NCI-H1048 (cell line): Measurements from ENCODE around the gene PXT1.
"Not testable (repeated sequence)": the region's sequence is repeated elsewhere in the genome, so short reads cannot be mapped to it uniquely, and the experiment has no call there.

Experiments used
- DNase-seq: peaks from one replicate; lab custom pipeline; 2025; lab: John Stamatoyannopoulos, UW

Gene PXT1

DNA sequence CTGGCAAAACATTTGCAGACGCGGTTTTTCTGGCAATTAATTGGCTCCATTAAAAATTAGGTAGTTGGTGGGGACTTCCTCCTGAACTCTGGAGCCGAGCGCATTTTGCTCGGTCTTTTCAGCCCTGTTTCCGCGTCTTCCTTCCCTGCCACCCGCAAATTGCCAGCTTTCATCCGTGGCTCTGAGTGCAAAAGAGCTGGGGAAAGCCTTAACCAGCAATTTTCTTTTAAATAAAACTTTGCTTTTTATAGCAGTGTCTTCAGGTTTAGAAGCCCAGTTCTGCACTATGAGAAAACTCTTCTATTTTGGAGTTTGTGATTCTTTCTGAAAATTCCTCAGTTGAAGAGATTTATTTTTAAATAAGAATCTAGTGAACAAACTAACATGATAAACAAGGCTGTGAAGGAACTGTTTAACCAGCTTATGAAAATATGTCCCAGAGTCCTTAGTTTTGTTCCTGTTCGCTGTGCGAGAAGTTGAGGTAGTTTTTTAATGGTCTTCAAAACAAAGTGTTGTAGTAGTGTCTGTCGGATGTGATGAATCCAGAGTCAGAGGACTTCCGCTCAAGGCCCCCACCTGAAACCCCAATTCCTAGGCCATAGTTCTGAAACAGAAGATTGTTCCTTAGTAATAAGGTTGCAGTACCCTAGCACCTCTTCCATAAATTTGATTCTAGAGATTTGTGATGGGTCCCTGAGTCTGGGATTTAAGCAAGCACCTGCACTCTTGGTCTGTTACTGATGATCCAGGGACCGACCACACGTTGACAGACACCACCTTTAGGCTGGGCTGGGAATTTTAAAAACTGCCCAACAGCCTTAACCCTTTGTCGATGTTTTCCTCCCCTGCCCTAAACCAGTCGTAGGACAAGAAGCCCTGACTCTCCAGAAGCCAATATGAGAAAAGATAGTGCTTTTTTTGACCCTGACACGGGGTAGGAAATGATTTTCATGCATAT, 1.1 kb upstream of the PXT1 start:
- no peak for DNase-seq

DNA sequence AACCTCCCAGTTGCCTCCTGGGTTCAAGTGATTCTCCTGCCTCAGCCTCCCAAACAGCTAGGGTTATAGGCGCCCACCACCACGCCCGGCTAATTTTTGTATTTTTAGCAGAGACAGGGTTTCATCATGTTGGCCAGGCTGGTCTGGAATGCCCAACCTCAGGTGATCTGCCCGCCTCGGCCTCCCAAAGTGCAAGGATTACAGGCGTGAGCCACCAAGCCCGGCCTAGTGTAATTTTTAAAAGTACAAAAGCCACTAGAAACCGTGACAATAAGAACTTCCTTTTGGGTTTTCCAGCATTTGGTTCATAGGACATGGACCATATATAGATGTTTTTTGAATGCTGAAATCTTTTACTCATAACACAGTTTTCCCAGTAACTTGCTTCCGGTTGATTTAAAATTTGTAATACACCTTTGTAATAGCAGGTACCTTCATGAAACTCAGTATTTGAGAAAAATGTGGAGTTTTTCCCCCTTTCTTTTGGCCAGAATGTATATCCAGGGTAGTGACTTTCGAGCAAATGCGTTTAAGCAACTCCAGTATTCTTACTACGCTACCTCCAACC, 467 bp downstream of the PXT1 start:
- no peak for DNase-seq

DNA sequence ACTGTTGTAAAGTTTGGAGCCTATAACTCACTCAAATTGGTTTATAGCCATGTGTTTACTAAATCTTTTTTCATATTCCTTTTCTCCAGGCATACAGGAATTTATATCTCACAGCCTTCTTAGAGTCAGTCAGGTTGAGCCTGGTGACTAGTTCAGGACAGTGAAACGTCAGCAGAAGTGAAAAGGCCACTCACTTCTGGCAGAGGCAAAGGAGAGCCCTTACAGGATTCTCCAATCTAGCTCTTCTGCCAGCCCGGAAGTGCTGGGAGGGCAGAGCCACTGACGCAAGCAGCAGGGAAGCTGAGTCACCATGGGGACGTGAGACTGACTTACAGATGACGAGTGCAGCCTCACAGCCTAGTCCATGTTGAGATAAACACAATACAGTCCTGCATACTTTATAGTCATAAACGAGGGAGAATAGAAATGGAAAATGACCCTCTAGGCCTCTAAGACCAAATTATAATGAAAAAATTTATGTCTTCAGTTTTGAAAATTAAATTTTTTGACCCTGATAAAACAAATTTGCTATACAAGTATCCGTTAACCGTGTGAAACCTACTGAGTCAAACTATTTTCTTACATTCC, 1.3 kb downstream of the PXT1 start:
- peak; percentile 60 for DNase-seq

DNA sequence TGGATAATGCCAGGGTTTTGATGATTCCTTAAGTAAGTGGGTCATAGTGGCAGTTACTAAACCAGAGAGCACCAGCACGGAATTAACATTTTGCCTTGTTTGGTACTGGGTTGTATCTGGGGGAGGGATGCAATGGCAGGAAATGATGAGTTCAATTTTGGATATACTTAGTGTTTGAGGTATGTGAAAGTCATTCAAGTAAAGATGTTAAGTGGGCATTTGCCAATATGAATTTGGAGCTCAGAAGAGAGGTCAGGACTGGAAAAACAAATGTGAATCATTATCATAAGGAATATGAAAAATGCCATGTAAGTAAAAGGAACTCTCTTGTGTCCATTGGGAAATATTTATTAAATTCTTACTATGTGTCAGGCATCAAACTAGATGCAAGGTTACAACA, 6.2 kb downstream of the PXT1 start:
- no peak for DNase-seq

DNA sequence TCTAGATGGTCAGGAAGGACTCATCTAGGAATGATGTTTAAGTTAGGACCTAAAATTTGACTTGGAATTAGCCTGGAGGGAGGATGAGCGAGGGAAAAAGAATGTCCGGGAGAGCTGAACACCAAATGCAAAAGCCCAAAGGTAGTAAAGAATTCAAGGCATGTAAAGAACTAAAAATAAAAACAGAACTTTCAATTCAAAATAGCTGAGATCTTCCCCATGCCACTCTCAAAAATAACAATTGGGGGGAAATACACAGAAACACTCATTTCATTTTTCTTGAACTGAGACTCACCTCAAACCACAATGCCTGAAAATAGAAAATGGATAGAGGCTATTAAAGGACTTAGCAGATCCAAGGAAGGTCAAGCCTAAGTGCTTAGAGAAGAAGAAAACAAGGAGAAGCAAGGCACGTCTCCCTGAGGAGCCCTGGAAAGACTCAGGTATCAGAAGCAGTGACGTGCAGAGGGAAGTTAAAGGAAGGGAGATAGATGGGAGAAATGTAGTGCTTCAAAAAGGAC, 10.4 kb downstream of the PXT1 start:
- no peak for DNase-seq

DNA sequence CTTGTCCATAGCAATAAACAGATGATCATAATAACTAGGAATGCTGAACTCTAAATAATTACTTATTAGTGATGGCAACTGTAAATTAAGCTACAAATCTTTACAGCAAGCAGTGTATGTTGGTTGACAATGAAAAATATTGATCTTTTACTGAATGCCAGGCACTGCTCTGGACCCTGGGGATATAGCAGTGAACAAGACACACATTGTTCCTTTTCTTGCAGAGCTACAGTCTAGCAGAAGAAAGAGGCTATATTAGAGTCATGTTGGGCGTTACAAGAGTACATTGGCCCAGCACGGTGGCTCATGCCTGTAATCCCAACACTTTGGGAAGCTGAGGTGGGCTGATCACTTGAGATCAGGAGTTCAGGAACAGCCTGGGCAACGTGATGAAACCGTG, 11.5 kb downstream of the PXT1 start:
- no peak for DNase-seq

DNA sequence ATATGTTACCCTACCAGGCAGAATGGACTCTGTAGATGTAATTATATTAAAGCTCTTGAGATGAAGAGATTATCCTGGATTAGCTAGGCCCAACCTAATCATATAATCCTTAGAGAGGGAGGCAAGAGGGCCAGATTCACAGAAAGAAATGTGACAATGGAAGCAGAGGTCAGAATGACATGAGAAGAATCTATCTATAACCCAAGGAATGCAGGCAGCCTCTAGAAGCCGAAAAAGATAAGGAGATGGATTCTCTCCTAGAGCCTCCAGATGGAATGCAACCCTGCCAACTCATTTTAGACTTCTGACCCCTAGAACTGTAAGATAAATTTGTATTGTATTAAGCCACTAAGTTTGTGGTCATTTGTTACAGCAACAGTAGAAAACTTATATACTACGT, 12.3 kb downstream of the PXT1 start:
- DNase-seq: no peak

DNA sequence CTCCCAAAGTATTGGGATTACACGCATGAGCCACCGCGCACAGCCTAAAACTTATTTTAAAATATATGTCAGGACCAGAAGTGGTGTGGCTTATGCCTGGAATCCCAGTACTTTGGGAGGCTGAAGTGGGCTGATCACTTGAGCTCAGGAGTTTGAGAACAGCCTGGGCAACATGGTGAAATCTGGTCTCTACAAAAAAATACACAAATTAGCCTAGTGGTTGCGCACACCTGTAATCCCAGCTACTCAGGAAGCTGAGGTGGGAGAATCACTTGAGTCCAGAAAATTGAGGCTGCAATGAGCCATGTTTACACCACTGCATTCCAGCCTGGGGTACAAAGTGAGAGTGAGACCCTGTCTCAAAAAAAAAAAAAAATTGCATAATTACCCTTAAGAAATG, 13.7 kb downstream of the PXT1 start:
- no peak for DNase-seq

DNA sequence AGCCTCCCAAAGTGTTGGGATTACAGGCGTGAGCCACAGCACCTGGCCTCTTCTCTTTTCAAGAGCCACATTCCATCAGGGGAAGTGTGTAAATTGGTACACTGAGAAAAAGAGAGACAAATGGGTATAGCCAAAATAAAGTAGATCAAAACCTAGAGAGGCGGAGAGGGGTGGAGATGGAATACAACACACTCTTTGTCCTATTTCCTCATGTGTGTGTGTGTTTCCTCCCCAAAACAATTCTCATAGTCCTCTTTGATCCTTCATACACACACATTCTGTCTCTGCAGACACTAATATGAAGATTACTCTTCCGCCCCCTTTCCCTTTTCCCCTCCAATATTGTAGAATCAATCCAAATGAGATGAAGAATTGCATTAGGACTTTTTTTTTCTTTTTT, 16.0 kb downstream of the PXT1 start:
- no peak for DNase-seq

DNA sequence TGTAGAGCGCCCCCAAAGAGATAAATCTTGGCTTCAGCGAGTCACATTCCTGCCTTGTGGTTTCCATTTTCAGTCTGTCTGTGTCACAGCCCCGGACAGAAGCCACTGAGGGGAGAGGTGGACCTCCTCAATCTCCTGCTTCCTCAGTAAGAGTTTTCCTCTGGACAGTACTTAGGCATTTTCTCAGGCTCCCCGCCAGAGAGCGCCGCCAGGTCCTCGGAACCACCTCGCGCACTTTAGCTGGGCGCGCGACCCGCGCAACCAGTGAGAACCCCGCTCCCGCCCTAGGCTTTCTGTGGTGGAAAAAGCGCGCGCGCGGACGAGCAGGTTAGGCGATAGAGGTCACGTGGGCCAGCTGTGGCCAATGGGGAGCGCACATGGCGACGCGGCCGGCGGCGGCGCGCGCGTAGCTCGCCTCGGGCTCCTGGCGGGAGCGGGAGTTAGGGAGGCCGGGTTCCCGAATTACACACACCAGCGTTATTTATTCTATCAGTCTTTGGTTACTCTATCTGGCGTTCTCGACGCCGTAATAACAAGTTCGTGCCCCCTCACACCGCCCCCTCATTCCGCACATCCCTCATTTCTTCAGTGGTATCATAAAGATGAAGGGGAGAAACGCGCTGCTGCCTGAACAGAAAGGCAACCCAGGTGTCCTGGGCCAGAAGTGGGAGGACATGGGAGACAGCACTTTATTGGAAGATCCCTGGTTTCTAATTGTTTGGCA, 19.4 kb downstream of the PXT1 start:
- peak; percentile 95 for DNase-seq

DNA sequence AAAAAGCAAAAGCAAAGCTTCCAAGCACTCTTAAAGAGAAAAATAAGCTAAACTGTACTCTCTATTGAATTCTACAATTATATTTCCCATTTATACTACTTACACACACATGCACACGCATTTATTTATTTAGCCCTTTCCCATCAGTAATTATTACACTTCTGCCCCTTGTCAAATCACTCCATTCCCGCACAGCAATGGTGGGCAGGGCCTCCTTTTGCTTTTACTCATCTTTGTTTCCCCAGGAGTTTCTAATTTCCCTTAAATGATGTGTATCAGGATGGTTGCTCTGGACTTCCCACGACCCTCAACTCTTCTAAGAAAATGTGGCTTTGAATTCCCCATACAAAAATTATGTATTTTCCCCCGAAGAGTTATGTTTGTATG, 19.9 kb downstream of the PXT1 start:
- DNase-seq: no peak

DNA sequence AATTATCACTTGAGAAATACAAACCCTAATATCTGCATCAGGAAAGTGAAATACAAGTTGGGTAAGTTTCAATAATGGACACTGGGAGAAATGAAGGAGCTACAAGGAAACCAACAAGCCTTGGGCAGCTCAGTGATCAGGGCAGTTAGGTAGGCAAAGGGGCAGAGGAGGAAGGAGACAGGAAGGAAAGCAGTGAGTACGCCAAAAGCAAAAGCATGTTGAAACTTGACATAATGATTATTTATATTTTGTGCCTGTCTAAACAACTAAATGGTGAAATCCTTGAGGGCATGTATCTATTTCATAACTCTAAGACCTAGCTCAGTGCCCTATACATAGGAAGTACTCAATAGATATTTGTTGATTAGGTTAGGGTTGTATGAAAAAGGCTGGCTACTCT, 23.3 kb downstream of the PXT1 start:
- no peak for DNase-seq

DNA sequence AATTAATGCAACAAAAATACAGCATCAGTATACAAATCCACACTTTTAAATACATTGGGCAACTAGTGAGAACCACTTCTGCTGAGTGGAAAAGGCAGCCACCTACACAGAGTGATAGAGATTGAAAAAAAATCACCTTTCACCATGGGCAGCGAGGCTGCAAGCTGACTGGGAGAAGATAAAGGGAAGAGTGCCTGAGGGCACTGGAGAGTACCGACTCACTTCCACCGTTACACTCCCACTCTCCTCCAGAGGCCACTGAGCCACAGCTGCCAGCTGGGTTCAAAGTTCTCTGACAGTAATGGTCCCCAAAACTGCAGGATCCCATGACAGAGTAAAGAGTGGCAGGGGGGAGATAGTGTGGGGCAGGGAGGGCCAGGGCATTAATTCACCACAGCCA, 24.1 kb downstream of the PXT1 start:
- no peak for DNase-seq

DNA sequence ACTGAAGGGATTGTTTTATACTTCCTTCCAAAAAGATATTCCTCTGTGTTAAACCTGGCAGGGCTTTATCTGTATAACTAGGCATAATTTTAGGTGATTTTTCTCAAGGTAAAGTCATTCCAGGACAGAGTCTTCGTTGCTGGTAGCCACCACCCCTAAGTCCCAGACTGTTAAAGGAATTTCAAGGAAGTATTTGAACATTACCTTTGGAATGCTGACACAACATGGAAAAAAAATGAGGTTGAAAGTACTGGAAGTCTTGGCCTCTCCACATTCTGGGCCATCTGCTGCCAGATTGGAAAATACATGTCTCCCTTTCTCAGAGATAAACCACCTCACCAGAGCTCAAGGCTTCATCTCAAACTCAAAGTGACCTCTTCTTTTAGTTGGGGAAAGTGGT, 28.2 kb downstream of the PXT1 start:
- no peak for DNase-seq

DNA sequence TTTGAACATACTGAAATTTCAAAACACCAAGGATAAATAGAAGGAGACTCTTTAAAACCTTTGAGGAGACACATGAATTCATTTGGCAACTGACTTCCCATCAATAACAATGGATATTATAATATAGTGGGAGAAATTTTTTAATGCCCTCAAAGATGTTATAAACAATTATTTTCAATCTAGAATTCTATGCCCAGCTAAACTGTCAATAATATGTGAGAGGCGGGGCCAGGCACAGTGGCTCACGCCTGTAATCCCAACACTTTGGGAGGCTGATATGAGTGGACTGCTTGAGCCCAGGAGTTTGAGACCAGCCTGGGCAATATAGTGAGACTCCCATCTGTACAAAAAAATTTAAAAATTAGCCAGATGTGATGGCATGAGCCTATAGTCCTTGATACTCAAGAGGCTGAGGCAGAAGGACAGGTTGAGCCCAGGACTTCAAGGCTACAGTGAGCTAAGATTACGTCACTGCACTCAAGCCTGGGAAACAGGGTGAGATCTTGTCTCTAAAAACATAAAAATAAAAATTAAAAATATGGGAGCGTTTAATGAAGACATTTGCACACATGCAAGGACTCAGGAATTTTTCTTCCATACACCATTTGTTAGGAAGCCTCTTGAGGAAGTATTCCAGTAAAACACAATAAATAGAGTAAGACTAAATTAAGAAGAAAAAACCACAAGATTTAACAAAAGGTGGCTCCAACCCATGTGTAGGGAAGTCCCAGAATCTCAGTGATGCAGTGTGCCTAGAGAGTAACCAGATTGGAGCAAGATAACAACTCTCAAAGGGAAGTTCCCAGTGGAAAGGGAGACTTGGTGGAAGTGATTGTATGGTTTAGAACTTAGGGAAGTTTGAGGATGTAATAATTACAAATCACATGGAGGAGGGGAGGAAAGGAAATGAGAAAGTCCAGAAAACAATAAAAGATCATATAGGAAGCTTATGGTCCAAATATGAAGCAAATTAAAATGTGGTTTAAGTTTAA, 28.9 kb downstream of the PXT1 start:
- DNase-seq: no peak

DNA sequence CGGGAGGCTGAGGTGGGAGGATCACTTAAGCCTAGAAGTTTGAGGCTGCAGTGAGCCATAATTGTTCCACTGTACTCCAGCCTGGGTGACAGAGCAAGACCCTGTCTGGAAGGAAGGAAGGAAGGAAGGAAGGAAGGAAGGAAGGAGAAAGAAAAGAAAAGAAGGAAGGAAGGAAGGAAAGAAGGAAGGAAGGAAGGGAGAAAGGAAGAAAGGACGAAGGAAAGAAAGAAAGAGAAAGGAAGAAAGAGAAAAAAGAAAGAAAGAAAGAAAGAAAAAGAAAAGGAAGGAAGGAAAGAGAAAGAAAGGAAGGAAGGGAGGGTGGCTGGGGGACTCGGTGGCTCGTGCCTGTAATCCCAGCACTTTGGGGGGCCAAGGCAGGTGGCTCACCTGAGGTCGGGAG, 32.9 kb downstream of the PXT1 start:
- DNase-seq: not testable (repeated sequence)

DNA sequence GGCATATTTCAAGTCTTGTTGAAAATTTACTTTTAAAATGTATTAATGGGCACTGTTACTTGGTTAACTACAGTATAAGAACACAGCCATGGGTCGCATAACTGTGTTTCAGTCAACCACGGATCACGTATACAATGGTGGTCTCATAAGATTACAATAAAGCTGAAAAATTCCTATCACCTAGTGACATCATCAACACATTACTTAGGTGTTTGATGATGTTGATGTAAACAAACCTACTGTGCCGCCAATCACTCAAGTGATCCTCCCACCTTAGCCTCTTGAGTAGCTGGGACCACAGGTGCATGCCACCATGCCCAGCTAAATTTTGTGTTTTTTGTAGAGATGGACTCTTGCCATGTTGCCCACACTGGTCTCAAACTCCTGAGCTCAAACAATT, 38.5 kb downstream of the PXT1 start:
- no peak for DNase-seq

DNA sequence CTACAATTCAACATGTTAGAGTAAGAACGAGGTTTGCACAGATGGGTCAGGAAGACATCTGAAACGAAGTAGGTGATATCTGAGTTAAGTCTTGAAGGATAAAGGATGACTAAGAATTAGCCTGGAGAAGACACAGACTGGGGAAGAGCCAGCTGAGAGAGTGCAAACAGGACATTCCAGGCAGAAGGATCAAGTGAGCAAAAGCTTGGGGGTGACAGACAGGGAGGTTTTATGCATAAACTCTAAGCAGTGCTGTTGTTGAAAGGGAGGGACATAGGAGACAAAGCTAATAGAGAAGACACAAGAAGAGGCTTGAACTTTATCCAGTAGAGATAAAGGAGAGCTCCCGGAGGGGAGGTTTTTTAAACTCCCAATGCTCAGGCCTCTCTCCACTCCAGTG, 40.2 kb downstream of the PXT1 start:
- no peak for DNase-seq

DNA sequence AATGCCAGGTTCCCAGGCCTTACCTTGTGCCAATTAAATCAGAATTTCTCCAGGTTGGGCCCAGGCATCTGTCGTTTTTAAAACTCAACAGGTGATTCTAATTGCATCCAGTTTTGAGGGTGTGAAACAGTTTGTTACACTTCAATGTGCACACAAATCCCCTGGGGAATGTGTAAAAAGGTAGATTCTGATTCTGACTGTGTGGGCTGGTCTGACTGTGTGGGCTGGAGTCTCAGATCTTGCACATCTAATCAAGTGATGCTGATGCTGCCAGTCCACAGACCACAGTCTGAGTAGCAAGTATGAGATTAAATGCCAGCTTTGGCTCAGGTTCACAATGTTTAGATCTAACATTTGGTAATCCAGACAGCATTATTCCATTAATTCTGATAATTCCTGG, 42.7 kb downstream of the PXT1 start:
- DNase-seq: no peak

DNA sequence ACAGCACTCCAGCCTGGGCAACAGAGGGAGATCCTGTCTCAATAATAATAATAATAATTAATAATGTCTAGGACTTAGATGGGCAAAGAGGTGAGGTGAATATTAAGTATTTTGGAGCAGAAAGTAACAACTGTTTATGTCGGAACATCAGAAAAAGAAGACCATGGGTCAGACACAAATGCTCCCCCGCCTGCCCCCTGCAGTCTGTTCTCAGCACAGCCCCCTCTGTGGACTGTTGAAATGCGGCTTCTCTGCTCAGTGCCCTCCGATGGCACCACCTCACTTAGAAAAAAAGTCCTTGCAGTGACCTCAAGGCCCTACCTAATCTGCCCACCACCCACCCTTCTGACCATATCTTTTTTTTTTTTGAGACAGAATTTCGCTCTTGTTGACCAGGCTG, 50.0 kb downstream of the PXT1 start:
- DNase-seq: no peak

DNA sequence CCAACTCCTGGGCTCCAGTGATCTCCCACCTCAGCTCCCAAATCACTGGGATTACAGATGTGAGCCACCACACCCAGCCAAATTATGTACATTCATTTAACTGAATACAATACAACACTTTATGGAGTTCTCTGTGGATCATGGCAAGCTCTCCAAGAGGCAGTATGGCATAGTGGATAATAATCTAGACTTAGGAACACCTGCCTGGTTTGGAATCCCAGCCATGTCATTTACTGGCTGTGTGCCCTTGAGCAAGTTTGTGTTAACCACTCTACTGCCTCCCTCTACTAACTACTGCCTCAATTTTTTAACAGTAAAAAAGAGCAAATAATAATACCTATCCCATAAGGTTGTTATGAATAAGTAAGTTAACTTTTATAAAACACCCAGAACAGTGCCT, 53.3 kb downstream of the PXT1 start:
- no peak for DNase-seq
